Right renal pelvis (tissue), 4 donors: ENCODE measurements around the gene PLEKHA6. TPM values are rescaled to one million over a fixed set of nuclear protein-coding genes. Genes with fewer than 3 reads are reported as not detected.

ENCODE experiments used
- DNase-seq, 4 donors: peaks; one replicate each; pipeline ENCODE4 v3.0.0-alpha.2; 2013; ENCODE audit warnings: low read depth in 4 of 4, low spot score in 3 of 4, missing footprints in 1 of 4
- polyA plus RNA-seq, 4 donors: library from polyadenylated mRNA; unstranded; fragments of 120-200 nt; gene quantifications; one replicate each; pipeline ENCODE4 v1.2.1, GENCODE V29; 2013; ENCODE audit not compliant: insufficient read length in 4 of 4

PLEKHA6 gene
- polyA plus RNA-seq, 4 donors, result 46.3 to 58.5 (median 50.2) TPM

- no peak for DNase-seq
These were observed 188.0 kb downstream of the PLEKHA6 start for GRCh38 chr1:204171751-204172178.

DNA sequence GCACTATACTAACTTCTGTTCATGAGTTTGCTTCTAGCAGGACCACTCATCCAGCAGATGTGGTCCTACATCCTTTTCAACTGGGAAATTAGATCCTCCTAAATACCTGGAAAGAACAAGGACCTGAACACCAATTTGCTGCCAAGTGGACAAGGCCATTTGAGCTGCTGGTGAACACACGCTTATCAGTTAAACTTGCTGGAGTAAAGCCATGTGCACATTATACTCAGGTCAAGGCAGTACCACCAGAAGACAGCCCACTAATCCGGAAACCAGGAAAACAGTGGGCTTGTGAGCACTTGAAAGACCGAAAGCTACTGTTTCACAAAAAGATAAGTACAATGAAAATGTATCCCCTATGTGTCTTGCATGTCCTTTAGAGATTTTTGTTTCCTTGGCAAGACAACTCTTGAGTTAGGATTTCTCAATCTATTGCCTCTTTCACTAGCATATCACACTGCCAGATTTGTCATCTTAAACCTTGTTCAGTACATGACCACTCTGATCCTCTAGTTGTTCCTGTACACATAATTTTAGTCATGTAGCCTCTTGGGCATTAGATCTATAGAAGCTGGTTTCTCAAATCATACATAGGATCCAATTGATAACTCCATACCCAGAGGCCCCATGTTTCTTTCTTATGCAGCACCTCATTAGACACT lies 189.1 kb downstream of the PLEKHA6 start:
- DNase-seq, result no peak

GRCh38 chr1:204169858-204170257 lies 189.9 kb downstream of the PLEKHA6 start:
- DNase-seq, result no peak

Other genes with a start within 250 kb of the PLEKHA6 start
- gene ETNK2, start 207.9 kb downstream of the PLEKHA6 start, polyA plus RNA-seq, result 10 to 100 TPM; 20.8 to 33.7 (median 25.5) TPM
- gene REN, start 193.6 kb downstream of the PLEKHA6 start, polyA plus RNA-seq, result 100 to 1,000 TPM in 2 of 4 donors, 10 to 100 TPM in 2; 61.7 to 133 (median 101) TPM
- 1 to 10 TPM in 1 of 4 donors, under 1 TPM in 2, not detected in 1; 0.66 to 1.3 (median 0.73) TPM for gene KISS1, start 163.4 kb downstream of the PLEKHA6 start, polyA plus RNA-seq
- 1 to 10 TPM; 3.0 to 4.7 (median 4.0) TPM for gene GOLT1A, start 145.9 kb downstream of the PLEKHA6 start, polyA plus RNA-seq
- 10 to 100 TPM; 34.5 to 49.4 (median 44.7) TPM for gene PPP1R15B, start 51.9 kb upstream of the PLEKHA6 start, polyA plus RNA-seq
- 10 to 100 TPM; 14.5 to 18.1 (median 16.5) TPM for gene PIK3C2B, start 134.9 kb upstream of the PLEKHA6 start, polyA plus RNA-seq
- gene MDM4, start 156.5 kb upstream of the PLEKHA6 start, polyA plus RNA-seq, result 10 to 100 TPM; 20.6 to 40.1 (median 24.1) TPM